Duodenal mucosa (tissue), 2 donors: ENCODE measurements around the gene ADAMTS2.

Source experiments
- H3K27ac ChIP-seq: one replicate; pipeline ENCODE4 v1.7.0; 2013; ENCODE audit warnings: low read depth, low read length
- H3K27me3 ChIP-seq, 2 donors: one replicate each; pipeline ENCODE4 v1.7.0; 2013; ENCODE audit warnings: low read length in 2 of 2, control low read depth in 1 of 2; ENCODE audit not compliant: insufficient read depth in 2 of 2, control insufficient read depth in 1 of 2
- H3K36me3 ChIP-seq, 2 donors: one replicate each; pipeline ENCODE4 v1.7.0; 2013; ENCODE audit warnings: low read length in 2 of 2, control low read depth in 1 of 2; ENCODE audit not compliant: insufficient read depth in 2 of 2, control insufficient read depth in 1 of 2
- H3K4me1 ChIP-seq, 2 donors: one replicate each; pipeline ENCODE4 v1.7.0; 2013; ENCODE audit warnings: low read length in 2 of 2, control low read depth in 1 of 2; ENCODE audit not compliant: insufficient read depth in 2 of 2, control insufficient read depth in 1 of 2
- H3K4me3 ChIP-seq, 2 donors: one replicate each; pipeline ENCODE4 v1.7.0; 2013; ENCODE audit warnings: low read length in 2 of 2, low read depth in 1 of 2
- H3K9ac ChIP-seq, 2 donors: one replicate each; pipeline ENCODE4 v1.7.0; 2013; ENCODE audit warnings: low read length in 2 of 2, low read depth in 1 of 2
- H3K9me3 ChIP-seq, 2 donors: one replicate each; pipeline ENCODE4 v1.7.0; 2013; ENCODE audit warnings: low read length in 2 of 2, control low read depth in 1 of 2; ENCODE audit not compliant: control insufficient read depth in 1 of 2

ADAMTS2 gene

GRCh38 chr5:179191506-179192184 lies 153.6 kb downstream of the ADAMTS2 start:
- Histone ChIP-seq H3K27ac (no peak overlapping the region), H3K9me3 (no peaks in the 10 kb centered on the region), H3K36me3 (no peaks in the 10 kb centered on the region), H3K9ac (no peak overlapping the region), H3K4me1 (no peaks in the 10 kb centered on the region), H3K4me3 (no peak overlapping the region), H3K27me3 (no peaks in the 10 kb centered on the region)

- Histone ChIP-seq H3K36me3 (no peaks in the 10 kb centered on the region), H3K9me3 (no peaks in the 10 kb centered on the region), H3K27ac (no peak overlapping the region), H3K9ac (no peak overlapping the region), H3K4me1 (no peaks in the 10 kb centered on the region), H3K27me3 (no peaks in the 10 kb centered on the region), H3K4me3 (no peak overlapping the region)
Measured at GRCh38 chr5:179190851-179191505, 154.3 kb downstream of the ADAMTS2 start.

GRCh38 chr5:179188636-179189035 lies 156.6 kb downstream of the ADAMTS2 start:
- no peaks in the 10 kb centered on the region for H3K9me3 ChIP-seq
- H3K27me3 ChIP-seq = no peaks in the 10 kb centered on the region
- no peaks in the 10 kb centered on the region for H3K4me1 ChIP-seq
- H3K27ac ChIP-seq = no peak overlapping the region
- no peak overlapping the region for H3K4me3 ChIP-seq
- H3K9ac ChIP-seq = no peak overlapping the region
- no peaks in the 10 kb centered on the region for H3K36me3 ChIP-seq

GRCh38 chr5:179187681-179188575 lies 157.3 kb downstream of the ADAMTS2 start:
- Histone ChIP-seq H3K9me3 (no peaks in the 10 kb centered on the region), H3K27me3 (no peaks in the 10 kb centered on the region), H3K27ac (no peak overlapping the region), H3K36me3 (no peaks in the 10 kb centered on the region), H3K4me1 (no peaks in the 10 kb centered on the region), H3K9ac (no peak overlapping the region), H3K4me3 (no peak overlapping the region)

- no peak overlapping the region for H3K27ac ChIP-seq
- H3K4me3 ChIP-seq = no peak overlapping the region
- no peak overlapping the region for H3K9ac ChIP-seq
- H3K36me3 ChIP-seq = no peaks in the 10 kb centered on the region
- no peaks in the 10 kb centered on the region for H3K9me3 ChIP-seq
- H3K27me3 ChIP-seq = no peaks in the 10 kb centered on the region
- H3K4me1 ChIP-seq = no peaks in the 10 kb centered on the region
Measured at GRCh38 chr5:179187229-179187678, 158.0 kb downstream of the ADAMTS2 start.

GRCh38 chr5:179186801-179187200 lies 158.5 kb downstream of the ADAMTS2 start:
- Histone ChIP-seq H3K36me3 (no peaks in the 10 kb centered on the region), H3K27me3 (no peaks in the 10 kb centered on the region), H3K4me1 (no peaks in the 10 kb centered on the region), H3K4me3 (no peak overlapping the region), H3K9me3 (no peaks in the 10 kb centered on the region), H3K9ac (no peak overlapping the region), H3K27ac (no peak overlapping the region)

- no peaks in the 10 kb centered on the region for H3K4me1 ChIP-seq
- H3K9ac ChIP-seq = no peak overlapping the region
- no peaks in the 10 kb centered on the region for H3K27me3 ChIP-seq
- no peak overlapping the region for H3K27ac ChIP-seq
- no peaks in the 10 kb centered on the region for H3K9me3 ChIP-seq
- H3K36me3 ChIP-seq = no peaks in the 10 kb centered on the region
- no peak overlapping the region for H3K4me3 ChIP-seq
Measured at GRCh38 chr5:179185941-179186411, 159.3 kb downstream of the ADAMTS2 start.

GRCh38 chr5:179185256-179185940 lies 159.9 kb downstream of the ADAMTS2 start:
- Histone ChIP-seq H3K4me1 (no peaks in the 10 kb centered on the region), H3K27ac (no peak overlapping the region), H3K36me3 (no peaks in the 10 kb centered on the region), H3K27me3 (no peaks in the 10 kb centered on the region), H3K9me3 (no peaks in the 10 kb centered on the region), H3K9ac (no peak overlapping the region), H3K4me3 (no peak overlapping the region)

GRCh38 chr5:179184521-179185050 lies 160.7 kb downstream of the ADAMTS2 start:
- H3K36me3 ChIP-seq = no peaks in the 10 kb centered on the region
- H3K27ac ChIP-seq = no peak overlapping the region
- no peak overlapping the region for H3K4me3 ChIP-seq
- no peaks in the 10 kb centered on the region for H3K9me3 ChIP-seq
- no peak overlapping the region for H3K9ac ChIP-seq
- no peaks in the 10 kb centered on the region for H3K27me3 ChIP-seq
- H3K4me1 ChIP-seq = no peaks in the 10 kb centered on the region
